Small intestine (tissue), 7 donors: Measurements from ENCODE around the gene ZNF43. TPM values are rescaled to one million over a fixed set of nuclear protein-coding genes. Genes with fewer than 3 reads are reported as not detected.
"Not testable (repeated sequence)": the region's sequence is repeated elsewhere in the genome, so short reads cannot be mapped to it uniquely, and the experiment has no call there.

ENCODE experiments used
- DNase-seq, 2 donors: peaks; one replicate each; pipeline versions ENCODE4 v3.0.0 to v3.0.0-alpha.2; 2013
- FAIRE-seq: peaks from 2 replicates; lab custom pipeline; 2012; peaks lifted over from hg19 to GRCh38; lab: Jason Lieb, UNC
- H3K27ac ChIP-seq, 3 donors: one replicate each; pipeline ENCODE4 v1.5.1; 2013; ENCODE audit warnings: low read length in 2 of 3, mild to moderate bottlenecking in 2 of 3, control low read depth in 1 of 3, inconsistent platforms in 1 of 3, low read depth in 1 of 3, moderate library complexity in 1 of 3
- H3K27me3 ChIP-seq, 3 donors: one replicate each; pipeline ENCODE4 v1.6.1; 2013; ENCODE audit warnings: low read length in 3 of 3, inconsistent platforms in 1 of 3; ENCODE audit not compliant: control insufficient read depth in 3 of 3, insufficient read depth in 3 of 3
- H3K36me3 ChIP-seq, 3 donors: one replicate each; pipeline ENCODE4 v1.6.1; 2013; ENCODE audit warnings: low read length in 3 of 3, inconsistent platforms in 1 of 3, low read depth in 1 of 3, mild to moderate bottlenecking in 1 of 3, moderate library complexity in 1 of 3; ENCODE audit not compliant: control insufficient read depth in 3 of 3, insufficient read depth in 2 of 3
- H3K4me1 ChIP-seq, 3 donors: one replicate each; pipeline ENCODE4 v1.6.1; 2013; ENCODE audit warnings: low read length in 2 of 3, inconsistent platforms in 1 of 3, low read depth in 1 of 3, mild to moderate bottlenecking in 1 of 3, moderate library complexity in 1 of 3; ENCODE audit not compliant: control insufficient read depth in 3 of 3, insufficient read depth in 2 of 3
- H3K4me3 ChIP-seq, 3 donors: one replicate each; pipeline ENCODE4 v1.5.1; 2013; ENCODE audit warnings: low read length in 3 of 3, control low read depth in 1 of 3, inconsistent platforms in 1 of 3, low read depth in 1 of 3, mild to moderate bottlenecking in 1 of 3, moderate library complexity in 1 of 3
- H3K9me3 ChIP-seq, 2 donors: one replicate each; pipeline ENCODE4 v1.6.1; 2013; ENCODE audit warnings: low read depth in 1 of 2, low read length in 1 of 2; ENCODE audit not compliant: control insufficient read depth in 2 of 2, insufficient read depth in 1 of 2
- WGBS, 3 donors: extraction: QIAGEN DNeasy Blood & Tissue Kit; methylation state at CpG; one replicate each; pipeline ENCODE4 v1.1.7; 2013; 5-methylcytosine and 5-hydroxymethylcytosine counted together
- polyA plus RNA-seq, 4 donors: library from polyadenylated mRNA; stranded (reverse) in 3 of 4; unstranded in 1 of 4; fragments of 200-250 nt in 3 of 4; fragments of 120-200 nt in 1 of 4; gene quantifications; one replicate each; pipeline versions ENCODE4 v1.2.1 to v1.2.3, GENCODE V29; 2013
- donor health status: healthy with polysubstance abuse.
- donor health status: control.
- donor health status: control.
- donor health status: Bipolar disorder and iron deficiency.
- donor health status: healthy.

Gene ZNF43
- polyA plus RNA-seq, 4 donors = 0.45 to 19.3 (median 2.9) TPM

GRCh38 chr19:21786936-21787335 lies 49.0 kb downstream of the ZNF43 start:
- WGBS, 3 donors = 91 to 96% (median 95%) methylated on average over 3 of the region's 3 CpGs
- no peaks in the 10 kb centered on the region for H3K27me3 ChIP-seq
- DNase-seq (no peak), FAIRE-seq (no peak)
- no peaks in the 10 kb centered on the region for H3K36me3 ChIP-seq
- no peak overlapping the region for H3K27ac ChIP-seq
- H3K4me1 ChIP-seq = peaks cover 0 to 3% (median 0%) of the 10 kb centered on the region in 3 donors
- H3K9me3 ChIP-seq = peaks cover 0 to 9% of the 10 kb centered on the region in 2 donors
- no peak overlapping the region for H3K4me3 ChIP-seq

GRCh38 chr19:21775792-21776191 lies 60.2 kb downstream of the ZNF43 start:
- not testable (repeated sequence) for FAIRE-seq, H3K27ac ChIP-seq, H3K27me3 ChIP-seq, DNase-seq, H3K4me3 ChIP-seq, H3K4me1 ChIP-seq, H3K9me3 ChIP-seq, H3K36me3 ChIP-seq
- 94 to 98% (median 97%) methylated on average over 13 to 27 of the region's 30 CpGs for WGBS, 3 donors

DNA sequence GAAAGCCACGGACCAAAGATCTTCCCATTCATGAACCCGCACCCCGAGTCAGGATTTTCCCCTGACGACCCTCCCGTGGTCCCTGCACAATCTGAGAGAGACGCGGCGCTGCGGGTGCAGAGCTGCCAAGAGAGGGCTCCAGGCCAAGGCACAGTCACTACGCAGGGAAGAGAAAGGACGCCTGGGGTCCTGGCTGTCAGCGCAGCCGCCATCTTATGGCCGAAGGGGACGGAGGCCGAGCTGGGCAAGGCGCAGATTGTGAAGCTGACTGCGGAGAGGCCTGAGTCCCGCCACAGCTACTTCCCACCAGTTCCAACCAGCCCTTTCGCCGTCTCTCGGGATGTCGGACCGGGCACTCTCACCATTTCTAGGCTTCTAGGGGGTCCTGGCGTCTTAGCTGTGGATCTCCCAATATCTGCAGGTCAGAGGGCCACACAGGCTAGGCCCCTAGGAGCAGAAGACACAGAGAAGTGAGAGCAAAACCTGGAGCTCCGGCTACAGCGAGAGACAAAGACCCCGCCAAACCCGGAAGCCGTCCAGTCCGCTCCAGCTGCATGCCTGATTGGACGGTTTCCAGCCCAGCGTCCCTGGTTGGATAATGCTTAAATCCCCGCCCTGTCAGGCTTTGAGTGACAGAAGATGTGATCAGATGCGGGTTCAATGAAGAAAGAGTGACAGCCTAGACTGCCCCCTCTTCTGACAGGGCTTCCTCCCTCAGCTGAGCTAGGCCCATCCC lies 68.7 kb downstream of the ZNF43 start, which contains the start of gene ZNF100:
ZNF100 (minus strand) TSS at position 515 of the 736 bp plus-strand sequence; CDS start at position 365, 150 bp downstream.
- Histone ChIP-seq H3K9me3 (no peaks in the 10 kb centered on the region), H3K36me3 (no peaks in the 10 kb centered on the region), H3K4me3 (peak within 1 kb of the TSS; percentile 75 to 87 (median 85)), H3K27me3 (no peaks in the 10 kb centered on the region), H3K4me1 (no peaks in the 10 kb centered on the region), H3K27ac (peak within 1 kb of the TSS; percentile 35 to 96 (median 91))
- WGBS, 3 donors = 0 to 1% (median 0%) methylated on average over 30 to 35 of the region's 35 CpGs
- FAIRE-seq (no peak), DNase-seq (peak; percentile 93)

DNA sequence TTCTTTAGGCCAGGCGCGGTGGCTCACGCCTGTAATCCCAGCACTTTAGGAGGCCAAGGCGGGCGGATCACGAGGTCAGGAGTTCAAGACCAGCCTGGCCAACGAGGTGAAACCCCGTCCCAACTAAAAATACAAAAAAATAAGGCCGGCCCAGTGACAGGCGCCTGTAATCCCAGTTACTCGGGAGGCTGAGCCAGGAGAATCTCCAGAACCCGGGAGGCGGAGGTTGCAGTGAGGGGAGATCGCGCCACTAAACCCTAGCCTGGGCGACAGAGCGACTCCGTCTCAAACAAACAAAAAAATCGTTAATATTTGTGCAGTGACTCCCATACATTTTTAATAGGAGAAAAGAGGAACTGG lies 69.3 kb downstream of the ZNF43 start:
- not testable (repeated sequence) for FAIRE-seq, H3K9me3 ChIP-seq, H3K4me1 ChIP-seq, DNase-seq, H3K27me3 ChIP-seq, H3K36me3 ChIP-seq
- Histone ChIP-seq H3K4me3 (peak overlapping the region; percentile 75 to 87 (median 85)), H3K27ac (peak overlapping the region; percentile 35 to 96 (median 91))
- WGBS, 3 donors = 1 to 2% (median 1%) methylated on average over 19 of the region's 19 CpGs

DNA sequence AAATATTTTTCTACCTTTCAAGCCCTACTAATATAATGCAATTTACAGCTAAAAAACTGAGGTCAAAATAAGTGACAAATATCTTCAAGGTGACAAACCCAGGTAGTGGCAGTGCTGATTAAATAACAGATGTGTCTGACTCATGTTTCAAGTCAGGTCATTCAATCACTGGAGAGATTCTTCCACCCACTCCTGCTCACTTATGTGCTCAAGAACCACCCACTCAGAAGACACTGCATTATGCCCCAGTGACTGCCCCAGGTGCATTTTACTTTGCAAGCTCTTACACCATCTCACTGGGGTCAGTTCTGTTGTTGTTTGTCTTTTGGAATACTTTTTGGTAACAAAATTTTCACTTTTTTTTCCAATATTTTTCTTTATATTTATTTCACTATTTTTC lies 70.8 kb downstream of the ZNF43 start:
- no peak for DNase-seq
- peaks cover 0 to 3% of the 10 kb centered on the region in 2 donors for H3K9me3 ChIP-seq
- no peaks in the 10 kb centered on the region for H3K4me1 ChIP-seq
- H3K27me3 ChIP-seq = no peaks in the 10 kb centered on the region
- H3K27ac ChIP-seq = no peak overlapping the region
- FAIRE-seq = no peak
- peaks cover 0 to 3% (median 2%) of the 10 kb centered on the region in 3 donors for H3K36me3 ChIP-seq
- H3K4me3 ChIP-seq = no peak overlapping the region

DNA sequence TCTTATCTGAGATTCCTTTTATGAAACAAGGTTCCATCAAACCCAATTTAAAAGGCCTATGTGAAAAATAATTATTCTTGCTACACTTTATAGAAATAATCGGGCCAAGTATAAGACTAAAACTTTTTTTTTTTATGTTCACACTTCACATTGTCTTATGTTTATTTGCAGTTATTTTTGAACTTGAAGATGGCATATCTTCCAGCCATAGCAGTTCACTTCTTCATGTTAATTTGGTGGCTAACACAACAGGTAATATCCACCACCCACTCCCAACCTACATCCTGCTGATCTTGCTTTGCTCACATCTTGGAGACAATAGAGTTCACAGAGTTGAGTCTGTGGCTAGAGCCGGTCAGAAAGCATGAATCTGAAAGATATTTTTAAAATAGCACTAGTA lies 74.4 kb downstream of the ZNF43 start:
- not testable (repeated sequence) for H3K27ac ChIP-seq, H3K4me3 ChIP-seq, FAIRE-seq, H3K4me1 ChIP-seq, H3K27me3 ChIP-seq, H3K9me3 ChIP-seq, DNase-seq
- WGBS, 3 donors = 46 to 93% (median 72%) methylated on average over 2 of the region's 2 CpGs
- H3K36me3 ChIP-seq = peaks cover 3 to 14% (median 7%) of the 10 kb centered on the region in 3 donors

GRCh38 chr19:21758296-21758695 lies 77.7 kb downstream of the ZNF43 start:
- FAIRE-seq = no peak
- Histone ChIP-seq H3K36me3 (peaks cover 5 to 14% (median 7%) of the 10 kb centered on the region in 3 donors), H3K4me3 (no peak overlapping the region), H3K27me3 (no peaks in the 10 kb centered on the region), H3K4me1 (no peaks in the 10 kb centered on the region), H3K9me3 (peaks cover 0 to 6% of the 10 kb centered on the region in 2 donors), H3K27ac (no peak overlapping the region)
- WGBS, 3 donors = 91 to 93% (median 92%) methylated on average over 3 of the region's 3 CpGs
- no peak for DNase-seq

DNA sequence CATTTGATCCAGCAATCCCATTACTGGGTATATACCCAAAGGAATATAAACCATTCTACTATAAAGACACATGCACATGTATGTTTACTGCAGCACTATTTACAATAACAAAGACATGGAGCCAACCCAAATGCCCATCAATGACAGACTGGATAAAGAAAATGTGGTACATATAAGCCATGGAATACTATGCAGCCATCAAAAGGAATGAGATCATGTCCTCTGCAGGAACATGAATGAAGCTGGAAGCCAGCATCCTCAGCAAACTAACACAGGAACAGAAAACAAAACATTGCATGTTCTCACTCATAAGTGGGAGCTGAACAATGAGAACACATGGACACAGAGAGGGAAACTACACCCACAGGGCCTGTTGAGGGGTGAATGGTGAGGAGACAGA lies 80.4 kb downstream of the ZNF43 start:
- not testable (repeated sequence) for H3K27me3 ChIP-seq

More for the DNA sequence above, 80.4 kb downstream of the ZNF43 start:
- H3K36me3 ChIP-seq = peaks cover 12 to 21% (median 13%) of the 10 kb centered on the region in 3 donors
- FAIRE-seq, H3K27ac ChIP-seq, H3K4me3 ChIP-seq, H3K9me3 ChIP-seq, H3K4me1 ChIP-seq, DNase-seq: not testable (repeated sequence)
